Chondrocyte (in vitro differentiated cells): ENCODE measurements around the gene INPP4B. TPM values are rescaled to one million over a fixed set of nuclear protein-coding genes. Genes with fewer than 3 reads are reported as not detected.

Experiments used
- DNase-seq: peaks from one replicate; pipeline ENCODE4 v3.0.0; 2021; ENCODE audit warnings: mixed read lengths, low spot score
- H3K27ac Mint-ChIP-seq: one replicate; pipeline ENCODE4 v1.8.0; 2021; ENCODE audit warnings: mild to moderate bottlenecking, moderate library complexity, mixed read lengths; ENCODE audit not compliant: unreplicated experiment
- H3K27me3 Mint-ChIP-seq: 2 replicates; pipeline ENCODE4 v1.8.0; 2021; ENCODE audit warnings: low read depth, mixed read lengths
- H3K36me3 Mint-ChIP-seq: 2 replicates; pipeline ENCODE4 v1.8.0; 2021; ENCODE audit warnings: low read depth, mixed read lengths
- H3K4me1 Mint-ChIP-seq: 2 replicates; pipeline ENCODE4 v1.8.0; 2021; ENCODE audit warnings: low read depth, mild to moderate bottlenecking, mixed read lengths
- H3K4me3 Mint-ChIP-seq: one replicate; pipeline ENCODE4 v1.8.0; 2021; ENCODE audit warnings: mild to moderate bottlenecking, moderate library complexity, mixed read lengths; ENCODE audit not compliant: unreplicated experiment
- H3K9me3 Mint-ChIP-seq: 2 replicates; pipeline ENCODE4 v1.8.0; 2021; ENCODE audit warnings: low read depth, mixed read lengths
- total RNA-seq: library from RNA; stranded (reverse); gene quantifications from 3 replicates; pipeline ENCODE4 v1.2.1, GENCODE V29; 2021
- TF ChIP-seq, protein P1 (sequence below): fragments of 200-600 bp; sonication (generic); IDR thresholded peaks from 2 replicates; pipeline ENCODE4 v1.5.0; 2021; ENCODE audit warnings: antibody characterized with exemption, mild to moderate bottlenecking, moderate library complexity

The INPP4B gene
- total RNA-seq, 1 donor from 2014 or later, result 30.0 TPM

DNA sequence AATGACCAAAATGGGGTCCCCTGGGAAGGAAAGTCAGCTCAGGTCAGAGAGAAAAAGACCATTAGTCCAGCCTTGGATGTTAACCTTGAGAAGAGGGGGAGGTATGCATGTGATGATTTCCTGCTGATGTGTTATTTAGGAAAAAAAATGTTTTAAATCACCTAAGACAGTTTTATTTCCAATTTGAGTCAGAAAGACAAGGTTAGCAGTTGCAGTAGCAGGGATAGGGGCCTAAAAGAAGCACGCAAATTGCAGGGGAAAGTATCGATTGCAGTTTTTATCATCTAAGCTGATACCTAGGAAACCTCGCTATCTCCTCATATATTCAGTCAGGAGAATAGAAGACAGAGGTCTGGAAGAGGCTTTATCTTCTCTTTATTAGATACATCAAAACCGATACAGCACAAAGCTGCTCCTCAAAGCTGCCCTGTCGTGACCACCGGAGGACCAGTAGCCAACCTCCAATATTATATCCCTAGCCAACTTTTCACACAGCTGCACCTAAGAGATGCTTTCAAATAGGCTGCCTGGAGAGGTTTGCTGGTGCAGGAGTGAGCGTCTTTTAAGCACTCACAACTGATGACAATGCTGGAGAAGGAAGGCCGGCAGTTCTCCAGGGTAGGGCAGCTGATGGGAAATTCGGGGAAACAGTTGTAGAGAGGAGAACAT lies 289.4 kb downstream of the INPP4B start:
- Mint-ChIP-seq H3K4me1 (peaks cover 28% of the 10 kb centered on the region), H3K36me3 (no peaks in the 10 kb centered on the region), H3K4me3 (no peak overlapping the region), H3K27me3 (no peaks in the 10 kb centered on the region), H3K27ac (no peak overlapping the region), H3K9me3 (no peaks in the 10 kb centered on the region)
- TF ChIP-seq, protein P1, sequence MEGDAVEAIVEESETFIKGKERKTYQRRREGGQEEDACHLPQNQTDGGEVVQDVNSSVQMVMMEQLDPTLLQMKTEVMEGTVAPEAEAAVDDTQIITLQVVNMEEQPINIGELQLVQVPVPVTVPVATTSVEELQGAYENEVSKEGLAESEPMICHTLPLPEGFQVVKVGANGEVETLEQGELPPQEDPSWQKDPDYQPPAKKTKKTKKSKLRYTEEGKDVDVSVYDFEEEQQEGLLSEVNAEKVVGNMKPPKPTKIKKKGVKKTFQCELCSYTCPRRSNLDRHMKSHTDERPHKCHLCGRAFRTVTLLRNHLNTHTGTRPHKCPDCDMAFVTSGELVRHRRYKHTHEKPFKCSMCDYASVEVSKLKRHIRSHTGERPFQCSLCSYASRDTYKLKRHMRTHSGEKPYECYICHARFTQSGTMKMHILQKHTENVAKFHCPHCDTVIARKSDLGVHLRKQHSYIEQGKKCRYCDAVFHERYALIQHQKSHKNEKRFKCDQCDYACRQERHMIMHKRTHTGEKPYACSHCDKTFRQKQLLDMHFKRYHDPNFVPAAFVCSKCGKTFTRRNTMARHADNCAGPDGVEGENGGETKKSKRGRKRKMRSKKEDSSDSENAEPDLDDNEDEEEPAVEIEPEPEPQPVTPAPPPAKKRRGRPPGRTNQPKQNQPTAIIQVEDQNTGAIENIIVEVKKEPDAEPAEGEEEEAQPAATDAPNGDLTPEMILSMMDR, result no peak
- no peak for DNase-seq

DNA sequence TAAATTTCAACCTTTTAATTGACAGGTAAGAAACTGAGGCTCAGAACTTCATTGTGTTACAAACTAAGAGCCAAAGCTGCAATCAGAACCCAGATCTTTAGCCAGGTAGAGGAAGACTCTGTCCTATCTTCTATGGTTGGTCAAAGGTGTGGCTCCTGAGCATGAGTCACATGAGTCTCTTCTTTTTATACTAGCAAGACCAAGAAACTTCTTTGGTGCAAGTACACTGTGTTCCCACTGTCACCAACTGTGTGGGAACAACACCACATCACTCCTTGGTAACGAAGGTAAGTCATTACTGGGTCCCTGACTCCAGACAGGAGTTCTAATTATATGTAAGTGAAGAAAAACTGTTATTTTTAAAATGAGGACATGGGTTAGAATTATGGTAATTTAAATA lies 290.1 kb downstream of the INPP4B start:
- H3K9me3 Mint-ChIP-seq, result no peaks in the 10 kb centered on the region
- peaks cover 35% of the 10 kb centered on the region for H3K4me1 Mint-ChIP-seq
- no peak overlapping the region for H3K27ac Mint-ChIP-seq
- DNase-seq, result no peak
- TF ChIP-seq, protein P1, result no peak
- H3K4me3 Mint-ChIP-seq, result no peak overlapping the region
- no peaks in the 10 kb centered on the region for H3K36me3 Mint-ChIP-seq
- H3K27me3 Mint-ChIP-seq, result no peaks in the 10 kb centered on the region

DNA sequence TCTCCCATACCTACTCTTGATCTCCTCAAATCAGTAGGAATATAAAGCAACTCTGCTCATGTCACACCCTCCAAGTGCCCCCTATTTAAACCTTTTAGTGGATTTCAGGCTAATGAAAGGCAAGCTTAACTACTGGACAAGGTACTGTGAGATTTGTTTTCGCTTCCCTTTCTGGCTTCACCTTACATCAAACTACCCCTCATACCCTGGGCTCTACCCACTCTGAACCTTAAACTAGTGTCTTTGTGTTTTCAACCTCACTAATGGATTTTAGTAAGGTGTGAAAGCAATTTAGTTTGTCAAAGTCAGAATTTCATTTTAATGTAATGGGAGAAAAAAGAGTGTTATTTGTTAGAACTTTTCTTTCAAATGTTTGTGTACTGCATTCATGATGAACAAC lies 291.7 kb downstream of the INPP4B start:
- H3K36me3 Mint-ChIP-seq, result no peaks in the 10 kb centered on the region
- no peak overlapping the region for H3K4me3 Mint-ChIP-seq
- no peaks in the 10 kb centered on the region for H3K9me3 Mint-ChIP-seq
- no peaks in the 10 kb centered on the region for H3K27me3 Mint-ChIP-seq
- H3K27ac Mint-ChIP-seq, result no peak overlapping the region
- H3K4me1 Mint-ChIP-seq, result peaks cover 44% of the 10 kb centered on the region
- no peak for DNase-seq
- TF ChIP-seq, protein P1, result no peak

DNA sequence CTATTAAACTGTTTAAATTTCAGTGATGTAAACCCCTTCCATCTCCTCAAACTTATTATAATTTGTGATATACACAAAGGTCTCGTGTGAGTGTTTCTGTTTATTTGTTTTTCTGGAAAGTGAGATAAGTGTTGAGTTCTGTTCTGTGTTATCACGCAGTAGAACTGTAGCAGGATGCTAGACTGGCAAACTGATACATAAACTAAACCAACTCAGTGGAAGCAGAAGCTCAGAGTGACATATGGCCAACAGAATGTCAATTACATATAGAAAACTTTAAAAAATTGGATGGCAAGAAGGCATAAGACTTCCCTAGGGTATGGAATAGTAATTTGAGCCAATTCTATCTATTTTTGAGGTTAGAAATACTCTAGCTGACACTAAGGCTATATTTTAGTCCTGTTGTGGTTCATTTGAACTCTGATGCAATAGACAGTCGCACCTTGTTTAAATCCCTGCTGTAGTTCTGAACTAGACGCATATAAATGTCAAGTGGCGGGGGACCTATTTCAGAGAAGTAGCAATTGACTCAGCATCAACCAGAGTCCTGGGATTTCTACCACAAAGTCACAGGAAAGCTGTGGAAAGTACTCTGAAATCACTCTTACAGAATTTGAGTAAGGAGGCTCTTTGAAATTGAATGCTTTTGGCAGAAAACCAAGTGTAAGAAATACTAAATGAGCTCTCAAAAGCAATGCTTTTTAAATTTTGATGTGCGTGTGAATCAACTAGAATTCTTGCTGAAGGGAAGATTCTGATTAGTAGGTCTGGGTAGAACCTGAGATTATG lies 294.4 kb downstream of the INPP4B start:
- Mint-ChIP-seq H3K4me1 (peaks cover 29% of the 10 kb centered on the region), H3K27me3 (no peaks in the 10 kb centered on the region), H3K27ac (no peak overlapping the region), H3K36me3 (no peaks in the 10 kb centered on the region), H3K4me3 (no peak overlapping the region), H3K9me3 (no peaks in the 10 kb centered on the region)
- TF ChIP-seq, protein P1, result no peak
- no peak for DNase-seq

DNA sequence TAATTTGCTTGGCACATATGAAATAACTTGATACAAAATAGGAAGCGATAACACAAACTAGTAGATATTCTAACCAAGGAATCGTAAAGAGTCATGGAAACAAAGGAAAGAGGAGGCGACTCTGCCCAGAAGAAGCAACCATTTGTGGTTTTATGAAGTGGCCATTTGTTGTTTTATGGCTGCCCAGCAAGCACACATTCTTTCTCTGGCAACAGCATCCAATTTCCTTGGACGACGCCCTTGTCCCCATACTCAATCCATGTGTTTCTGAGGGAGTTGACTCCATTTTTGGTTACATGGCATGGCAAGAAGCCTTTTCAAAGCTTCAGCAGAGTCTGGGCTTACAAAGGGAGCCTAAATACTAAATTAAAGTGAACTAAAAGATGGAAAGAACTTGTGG lies 295.1 kb downstream of the INPP4B start:
- no peaks in the 10 kb centered on the region for H3K36me3 Mint-ChIP-seq
- no peak overlapping the region for H3K27ac Mint-ChIP-seq
- H3K4me3 Mint-ChIP-seq, result no peak overlapping the region
- peaks cover 29% of the 10 kb centered on the region for H3K4me1 Mint-ChIP-seq
- no peaks in the 10 kb centered on the region for H3K9me3 Mint-ChIP-seq
- no peaks in the 10 kb centered on the region for H3K27me3 Mint-ChIP-seq
- DNase-seq, result no peak
- TF ChIP-seq, protein P1, result no peak
